ENCODE data around the gene LRIG1.

The LRIG1 gene

GRCh38 chr3:66363148-66363547, 137.7 kb downstream of the LRIG1 start:
- DNase-seq (ENCODE audit: low read depth): no peak
- no peak overlapping the region for H3K4me3 ChIP-seq (ENCODE audit: low read depth, low read length)
- TF ChIP-seq CTCF (IDR thresholded peaks at IDR 0.05; ENCODE audit: control insufficient read depth, extremely low read depth, insufficient read depth): no peak

GRCh38 chr3:66362541-66362941, 138.3 kb downstream of the LRIG1 start:
- H3K4me3 ChIP-seq (ENCODE audit: low read depth, low read length): no peak overlapping the region
- DNase-seq (ENCODE audit: low read depth): no peak
- no peak for TF ChIP-seq CTCF (IDR thresholded peaks at IDR 0.05; ENCODE audit: control insufficient read depth, extremely low read depth, insufficient read depth)

GRCh38 chr3:66361356-66361755, 139.5 kb downstream of the LRIG1 start:
- no peak for TF ChIP-seq CTCF (IDR thresholded peaks at IDR 0.05; ENCODE audit: control insufficient read depth, extremely low read depth, insufficient read depth)
- DNase-seq (ENCODE audit: low read depth): no peak
- H3K4me3 ChIP-seq (ENCODE audit: low read depth, low read length): no peak overlapping the region

- no peak for DNase-seq (ENCODE audit: low read depth)
- TF ChIP-seq CTCF (IDR thresholded peaks at IDR 0.05; ENCODE audit: control insufficient read depth, extremely low read depth, insufficient read depth): no peak
- H3K4me3 ChIP-seq (ENCODE audit: low read depth, low read length): no peak overlapping the region
Measured at GRCh38 chr3:66355997-66356396, 144.8 kb downstream of the LRIG1 start.

GRCh38 chr3:66355394-66355793, 145.4 kb downstream of the LRIG1 start:
- no peak for TF ChIP-seq CTCF (IDR thresholded peaks at IDR 0.05; ENCODE audit: control insufficient read depth, extremely low read depth, insufficient read depth)
- no peak overlapping the region for H3K4me3 ChIP-seq (ENCODE audit: low read depth, low read length)
- DNase-seq (ENCODE audit: low read depth): no peak

GRCh38 chr3:66354001-66354400, 146.8 kb downstream of the LRIG1 start:
- no peak for DNase-seq (ENCODE audit: low read depth)
- no peak overlapping the region for H3K4me3 ChIP-seq (ENCODE audit: low read depth, low read length)
- TF ChIP-seq CTCF (IDR thresholded peaks at IDR 0.05; ENCODE audit: control insufficient read depth, extremely low read depth, insufficient read depth): no peak

GRCh38 chr3:66353530-66353929, 147.3 kb downstream of the LRIG1 start:
- no peak for TF ChIP-seq CTCF (IDR thresholded peaks at IDR 0.05; ENCODE audit: control insufficient read depth, extremely low read depth, insufficient read depth)
- DNase-seq (ENCODE audit: low read depth): no peak
- H3K4me3 ChIP-seq (ENCODE audit: low read depth, low read length): no peak overlapping the region
